ENCODE measurements around the gene PIP4K2A. TPM values are rescaled to one million over a fixed set of nuclear protein-coding genes. Genes with fewer than 3 reads are reported as not detected.
A peak's percentile ranks its signal among the peaks of the same experiment; 100 is the strongest.

The PIP4K2A gene
- total RNA-seq, 1 donor from 2014 or later = 17.9 TPM

- Histone ChIP-seq H3K36me3 (ENCODE audit: control insufficient read depth, insufficient read depth, low read length) (no peaks in the 10 kb centered on the region), H3K4me3 (ENCODE audit: low read depth, low read length) (no peak overlapping the region), H3K27me3 (ENCODE audit: control insufficient read depth, insufficient read depth, low read length) (no peaks in the 10 kb centered on the region)
- FAIRE-seq (no peak), DNase-seq (ENCODE audit: low read depth) (no peak)
- TF ChIP-seq, protein P1, sequence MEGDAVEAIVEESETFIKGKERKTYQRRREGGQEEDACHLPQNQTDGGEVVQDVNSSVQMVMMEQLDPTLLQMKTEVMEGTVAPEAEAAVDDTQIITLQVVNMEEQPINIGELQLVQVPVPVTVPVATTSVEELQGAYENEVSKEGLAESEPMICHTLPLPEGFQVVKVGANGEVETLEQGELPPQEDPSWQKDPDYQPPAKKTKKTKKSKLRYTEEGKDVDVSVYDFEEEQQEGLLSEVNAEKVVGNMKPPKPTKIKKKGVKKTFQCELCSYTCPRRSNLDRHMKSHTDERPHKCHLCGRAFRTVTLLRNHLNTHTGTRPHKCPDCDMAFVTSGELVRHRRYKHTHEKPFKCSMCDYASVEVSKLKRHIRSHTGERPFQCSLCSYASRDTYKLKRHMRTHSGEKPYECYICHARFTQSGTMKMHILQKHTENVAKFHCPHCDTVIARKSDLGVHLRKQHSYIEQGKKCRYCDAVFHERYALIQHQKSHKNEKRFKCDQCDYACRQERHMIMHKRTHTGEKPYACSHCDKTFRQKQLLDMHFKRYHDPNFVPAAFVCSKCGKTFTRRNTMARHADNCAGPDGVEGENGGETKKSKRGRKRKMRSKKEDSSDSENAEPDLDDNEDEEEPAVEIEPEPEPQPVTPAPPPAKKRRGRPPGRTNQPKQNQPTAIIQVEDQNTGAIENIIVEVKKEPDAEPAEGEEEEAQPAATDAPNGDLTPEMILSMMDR (IDR thresholded peaks at IDR 0.05; ENCODE audit: insufficient read depth, low read length, severe bottlenecking) = no peak
Measured at GRCh38 chr10:22505911-22506685, 208.3 kb downstream of the PIP4K2A start.

DNA sequence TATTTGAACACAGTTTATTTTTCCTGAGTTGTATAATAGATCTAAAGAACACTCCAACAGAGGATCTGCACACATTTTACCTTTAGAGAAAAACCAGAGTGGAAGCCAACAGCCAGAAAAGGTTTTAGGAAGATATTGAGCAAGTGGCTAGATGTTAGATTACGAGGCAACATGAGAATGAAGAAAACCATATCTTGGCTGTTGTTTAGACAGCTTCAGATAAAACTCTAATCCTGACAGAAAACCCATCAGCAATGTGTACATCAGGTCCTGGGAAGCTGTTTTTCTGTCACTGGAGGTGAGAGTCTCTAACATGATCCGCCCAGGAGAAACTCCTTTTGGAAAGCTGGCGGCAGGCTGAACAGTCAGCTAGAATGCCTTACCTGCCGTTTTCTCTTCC lies 209.6 kb downstream of the PIP4K2A start:
- TF ChIP-seq, protein P1 (IDR thresholded peaks at IDR 0.05; ENCODE audit: insufficient read depth, low read length, severe bottlenecking) = no peak
- DNase-seq (ENCODE audit: low read depth) = no peak
- FAIRE-seq = no peak
- Histone ChIP-seq H3K4me3 (ENCODE audit: low read depth, low read length) (no peak overlapping the region), H3K27me3 (ENCODE audit: control insufficient read depth, insufficient read depth, low read length) (no peaks in the 10 kb centered on the region), H3K36me3 (ENCODE audit: control insufficient read depth, insufficient read depth, low read length) (no peaks in the 10 kb centered on the region)

DNA sequence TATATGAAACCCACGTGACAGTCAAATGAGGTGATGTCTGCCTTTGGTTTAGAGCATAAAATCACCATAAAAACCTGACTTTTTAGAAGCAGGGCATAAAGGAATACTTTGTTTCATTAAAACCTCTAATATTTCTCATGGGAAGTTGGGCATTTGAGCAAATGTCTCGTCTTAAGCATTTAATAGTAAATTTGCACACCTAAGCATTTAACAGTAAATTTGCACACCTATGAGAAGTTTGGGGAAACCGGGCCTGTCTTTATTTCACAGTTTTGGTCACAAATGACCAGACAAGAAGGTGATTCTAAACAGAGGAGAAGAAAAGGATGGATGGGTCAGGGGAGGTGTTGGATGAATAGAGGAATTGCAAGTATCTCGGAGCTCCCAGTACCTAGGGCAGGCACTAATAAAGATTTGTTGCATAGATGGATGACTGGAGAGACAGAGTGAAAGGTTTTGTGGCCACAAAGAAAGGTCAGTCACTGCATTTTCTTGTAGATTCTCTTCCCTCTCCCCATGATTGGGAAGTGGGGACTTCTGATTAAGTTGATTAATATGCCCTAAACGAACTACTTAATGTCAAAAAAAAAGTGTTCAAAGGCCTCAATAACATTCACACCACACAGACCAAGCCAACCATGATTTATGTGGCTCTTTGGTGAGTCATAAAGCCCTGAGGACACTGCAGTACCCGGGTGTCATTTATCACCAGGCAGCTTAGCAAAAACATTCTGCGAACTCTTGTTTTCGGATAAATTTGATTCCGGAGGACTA lies 210.9 kb downstream of the PIP4K2A start:
- FAIRE-seq (no peak), DNase-seq (ENCODE audit: low read depth) (peak; percentile 62)
- Histone ChIP-seq H3K36me3 (ENCODE audit: control insufficient read depth, insufficient read depth, low read length) (no peaks in the 10 kb centered on the region), H3K27me3 (ENCODE audit: control insufficient read depth, insufficient read depth, low read length) (no peaks in the 10 kb centered on the region), H3K4me3 (ENCODE audit: low read depth, low read length) (no peak overlapping the region)
- TF ChIP-seq, protein P1 (IDR thresholded peaks at IDR 0.05; ENCODE audit: insufficient read depth, low read length, severe bottlenecking) = no peak

DNA sequence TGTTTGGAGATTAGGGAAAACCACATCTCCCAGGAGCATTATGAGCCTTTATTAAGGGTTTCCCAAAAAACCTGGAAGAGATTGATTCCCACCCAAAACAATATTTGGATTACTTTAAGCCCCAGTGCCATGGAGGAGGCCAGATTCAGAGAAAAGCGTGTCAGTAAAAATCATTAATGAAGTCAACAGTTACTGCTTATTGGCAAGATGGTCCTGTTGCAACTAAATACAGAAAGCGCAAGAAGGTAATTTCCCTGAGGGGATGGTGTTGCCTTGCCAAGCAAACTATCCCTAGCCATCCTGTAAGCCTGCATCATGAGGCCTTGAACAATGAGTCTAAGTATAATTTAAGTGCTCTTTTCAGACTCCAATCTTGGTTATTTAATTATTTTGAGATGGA lies 212.5 kb downstream of the PIP4K2A start:
- TF ChIP-seq, protein P1 (IDR thresholded peaks at IDR 0.05; ENCODE audit: insufficient read depth, low read length, severe bottlenecking) = no peak
- Histone ChIP-seq H3K27me3 (ENCODE audit: control insufficient read depth, insufficient read depth, low read length) (no peaks in the 10 kb centered on the region), H3K4me3 (ENCODE audit: low read depth, low read length) (no peak overlapping the region), H3K36me3 (ENCODE audit: control insufficient read depth, insufficient read depth, low read length) (no peaks in the 10 kb centered on the region)
- DNase-seq (ENCODE audit: low read depth) (no peak), FAIRE-seq (no peak)

- DNase-seq (ENCODE audit: low read depth) (no peak), FAIRE-seq (no peak)
- Histone ChIP-seq H3K4me3 (ENCODE audit: low read depth, low read length) (no peak overlapping the region), H3K27me3 (ENCODE audit: control insufficient read depth, insufficient read depth, low read length) (no peaks in the 10 kb centered on the region), H3K36me3 (ENCODE audit: control insufficient read depth, insufficient read depth, low read length) (no peaks in the 10 kb centered on the region)
- TF ChIP-seq, protein P1 (IDR thresholded peaks at IDR 0.05; ENCODE audit: insufficient read depth, low read length, severe bottlenecking) = no peak
Measured at GRCh38 chr10:22501413-22501812, 213.0 kb downstream of the PIP4K2A start.

All from bronchial epithelial cell (primary cell).